HG02973 (cell line): ENCODE results near the gene ARID1B.

Source experiments
- ATAC-seq: cut with Tn5 transposase; IDR thresholded peaks from one replicate; pipeline ENCODE4 v1.9.1; 2021; ENCODE audit warnings: moderate library complexity; ENCODE audit not compliant: unreplicated experiment

ARID1B gene

DNA sequence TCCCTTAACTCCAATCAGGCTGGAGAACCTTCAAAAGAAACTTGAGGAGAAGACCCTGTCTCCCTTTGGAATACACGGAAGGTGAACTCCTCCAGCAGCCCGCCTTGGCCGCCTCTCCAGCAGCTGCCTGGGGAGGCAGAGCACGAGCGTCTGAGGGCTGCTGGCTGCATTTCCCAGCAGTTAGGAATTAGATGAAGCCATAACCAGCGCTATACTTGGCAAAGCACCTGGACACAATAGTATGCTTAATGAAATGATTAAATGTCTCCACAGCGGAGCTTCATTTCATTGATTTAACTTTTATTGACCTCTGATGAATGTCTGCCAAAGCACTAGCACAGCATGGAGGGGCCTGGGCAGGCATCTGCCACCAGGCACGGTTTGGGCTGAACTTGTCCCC, 472.6 kb downstream of the ARID1B start:
- no peak for ATAC-seq

DNA sequence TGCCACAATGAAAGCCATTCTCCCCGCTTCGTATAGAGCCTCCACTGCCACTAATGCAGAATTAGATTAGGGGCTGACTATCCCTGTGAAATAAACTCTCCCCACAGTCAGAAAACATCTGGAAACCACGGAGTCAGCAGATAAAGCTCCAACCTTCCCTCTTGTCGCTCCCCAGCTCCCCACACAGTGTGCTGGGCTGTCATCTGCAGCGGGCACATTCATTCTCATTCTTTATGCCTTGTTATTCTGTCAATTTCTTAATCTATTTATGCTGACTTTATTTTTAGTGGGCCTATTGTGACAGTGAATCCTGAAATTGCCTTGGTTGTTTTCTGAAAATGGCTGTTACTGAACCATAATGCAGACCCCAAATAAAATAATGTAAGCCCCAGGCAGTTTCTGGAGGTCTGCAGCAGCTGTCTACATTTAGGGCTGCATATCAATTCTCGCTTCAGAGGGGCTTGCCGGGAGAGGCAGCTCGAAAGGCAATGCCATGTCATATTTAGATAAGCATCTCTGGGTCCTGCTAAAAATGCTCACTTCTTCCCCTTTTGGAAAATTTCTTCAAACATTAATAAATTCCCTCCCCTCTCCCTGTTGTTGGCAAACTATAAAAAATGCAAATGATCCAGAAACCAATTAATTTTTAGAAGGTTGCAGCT, 474.5 kb downstream of the ARID1B start:
- no peak for ATAC-seq

DNA sequence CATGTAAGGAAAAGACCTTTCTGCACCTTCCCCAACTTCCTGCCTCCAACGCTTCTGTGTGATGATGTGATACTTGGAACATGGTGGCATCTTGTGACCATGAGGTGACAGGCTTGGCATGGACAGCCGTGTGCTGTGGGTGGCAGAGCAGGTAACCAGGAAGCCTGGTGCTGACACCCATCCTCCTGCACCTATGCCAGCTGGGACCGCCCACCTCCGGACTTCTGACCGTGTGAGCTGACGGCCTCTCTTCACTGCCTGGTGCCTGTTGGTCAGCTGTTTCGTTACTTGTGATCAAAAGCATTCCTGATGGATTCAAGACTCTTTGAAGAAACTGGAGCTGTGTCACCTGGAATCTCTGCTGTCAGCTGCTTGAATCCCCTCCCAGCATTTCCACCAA, 475.8 kb downstream of the ARID1B start:
- no peak for ATAC-seq

DNA sequence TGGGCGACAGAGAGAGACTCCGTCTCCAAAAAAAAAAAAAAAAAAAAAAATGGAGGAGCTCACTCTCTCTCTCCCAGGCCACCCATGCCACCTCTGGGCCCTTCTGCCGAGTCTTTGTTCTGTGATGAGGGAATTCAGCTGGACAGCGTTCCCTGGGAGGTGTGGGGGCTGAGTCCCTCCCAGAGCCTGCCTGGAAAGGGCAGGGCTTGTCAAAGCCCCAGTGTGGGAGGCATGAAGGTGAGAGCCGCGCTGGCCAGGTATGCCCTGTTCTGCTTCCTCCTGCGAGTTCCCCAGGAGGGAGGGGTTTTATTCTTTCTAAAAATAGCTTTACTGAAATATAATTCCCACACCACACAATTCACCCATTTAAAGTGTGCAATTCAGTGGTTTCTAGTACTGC, 476.5 kb downstream of the ARID1B start:
- no peak for ATAC-seq

DNA sequence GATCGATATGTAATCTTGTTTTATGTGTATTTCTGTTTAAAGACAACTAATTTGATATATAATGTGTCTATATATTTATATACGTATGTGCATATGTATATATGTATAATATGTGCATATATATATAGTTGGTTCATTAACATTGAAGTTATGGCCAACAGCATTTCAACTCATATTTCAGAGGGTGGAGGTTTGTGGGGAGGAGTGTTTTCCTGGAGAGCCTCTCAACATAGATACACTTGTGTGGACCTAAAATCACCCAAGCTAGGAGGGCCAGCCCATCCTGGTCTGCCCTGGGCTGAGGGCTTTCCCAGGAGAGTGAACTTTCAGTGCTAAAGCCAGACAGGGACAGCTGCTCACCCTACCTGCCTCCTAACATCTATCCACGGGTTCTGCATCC, 477.4 kb downstream of the ARID1B start:
- no peak for ATAC-seq

DNA sequence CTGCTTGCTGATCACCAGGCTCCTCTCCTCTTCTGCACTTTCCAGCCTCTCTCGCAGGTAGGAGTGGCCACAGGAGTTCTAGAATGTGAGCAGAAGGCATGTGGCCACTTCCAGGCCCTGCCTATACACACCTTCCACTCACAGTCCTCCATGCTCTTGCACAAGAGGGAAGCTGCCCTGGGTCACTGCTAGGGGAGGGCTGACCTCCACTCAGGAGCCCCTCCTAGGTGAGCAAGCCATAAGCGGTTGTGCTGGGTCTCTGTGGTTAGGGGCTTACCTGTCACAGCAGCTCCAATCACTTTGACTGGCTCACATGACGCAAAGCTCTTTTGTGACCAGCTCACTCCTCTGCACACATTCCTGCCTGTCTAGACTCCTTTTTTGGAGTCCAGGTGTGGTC, 477.9 kb downstream of the ARID1B start:
- no peak for ATAC-seq

DNA sequence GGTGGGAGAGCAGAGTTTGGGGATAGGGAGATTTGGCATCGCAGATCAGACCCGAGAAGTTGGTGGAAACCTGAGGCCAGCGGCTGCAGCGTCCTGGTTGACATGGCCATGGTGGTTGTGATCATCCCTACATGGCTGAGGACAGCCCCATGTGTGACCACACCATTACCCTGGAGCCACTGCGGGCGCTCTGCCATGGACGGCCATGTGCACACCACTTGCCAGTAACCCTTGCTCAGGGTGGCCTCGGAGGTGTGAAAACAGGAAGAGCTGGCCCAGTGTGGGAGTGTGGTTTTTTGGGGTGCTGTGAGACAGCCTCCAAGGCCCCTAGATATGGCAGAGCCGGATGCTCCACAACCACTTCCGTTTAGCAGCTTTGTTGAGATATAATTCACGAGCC, 481.7 kb downstream of the ARID1B start:
- ATAC-seq = no peak

DNA sequence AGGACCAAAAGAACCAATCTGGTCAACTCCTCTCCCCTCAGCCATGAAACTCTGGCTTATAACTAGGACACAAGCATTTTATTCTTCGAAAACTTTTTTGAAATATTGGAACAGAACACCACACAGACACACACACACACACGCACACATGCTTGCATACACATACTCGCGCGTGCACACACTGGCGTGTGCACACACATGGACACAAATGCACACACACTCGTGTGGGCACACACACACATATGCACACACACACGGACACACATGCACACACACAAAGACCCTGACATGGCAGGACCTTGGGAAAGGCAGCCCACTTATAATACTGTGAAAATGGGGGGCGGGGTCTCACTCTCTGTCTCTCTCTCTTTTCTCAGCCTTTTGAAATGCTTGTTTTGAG, 482.3 kb downstream of the ARID1B start:
- ATAC-seq = no peak
